IMR-90 (cell line): ENCODE data around the gene SUN1. TPM values are rescaled to one million over a fixed set of nuclear protein-coding genes. Genes with fewer than 3 reads are reported as not detected.

Experiments used
- ATAC-seq: fragments of 200-7000 bp; cut with Tn5 transposase; 2 replicates; pipeline ENCODE4 v1.9.1; 2020; ENCODE audit warnings: low read depth, mild to moderate bottlenecking, moderate library complexity
- BruUV-seq: library from RNA; stranded (reverse); fragments of 400-500 nt; replicated peaks from 2 replicates; lab custom pipeline; 2021; lab: Mats Ljungman, UMichigan
- CTCF ChIA-PET: fragments of 300-600 bp; formaldehyde crosslinking; extraction: SDS; loops from one replicate; lab custom pipeline; 2021; ENCODE audit warnings: antibody characterized with exemption; lab: Yijun Ruan, JAX
- POLR2A ChIA-PET: fragments of 300-600 bp; sonication (Branson Sonifier 250); formaldehyde crosslinking; loops from one replicate; lab custom pipeline; 2022; ENCODE audit warnings: antibody characterized with exemption; ENCODE audit not compliant: unreplicated experiment; lab: Charles Lee
- DNase-seq: peaks from one replicate; pipeline ENCODE4 v3.0.0; 2013
- H2AFZ ChIP-seq: replicated peaks from 2 replicates; pipeline ENCODE3; 2013; ENCODE audit warnings: low read length, mild to moderate bottlenecking; ENCODE audit not compliant: poor library complexity
- H2AK5ac ChIP-seq: 2 replicates; pipeline ENCODE4 v1.6.1; 2013; ENCODE audit warnings: low read depth, low read length, inconsistent platforms
- H2AK9ac ChIP-seq: replicated peaks from 2 replicates; pipeline ENCODE3; 2013; ENCODE audit warnings: mild to moderate bottlenecking, low read depth, low read length, moderate library complexity; ENCODE audit not compliant: poor library complexity
- H2BK120ac ChIP-seq: 2 replicates; pipeline ENCODE4 v1.6.1; 2013; ENCODE audit warnings: low read depth, low read length, inconsistent platforms
- H2BK15ac ChIP-seq: 3 replicates; pipeline ENCODE4 v1.6.1; 2013; ENCODE audit warnings: low read depth, low read length, inconsistent platforms
- H2BK20ac ChIP-seq: 2 replicates; pipeline ENCODE4 v1.6.1; 2013; ENCODE audit warnings: low read depth, mild to moderate bottlenecking, inconsistent platforms, low read length, moderate library complexity
- H2BK5ac ChIP-seq: 2 replicates; pipeline ENCODE4 v1.6.1; 2013; ENCODE audit warnings: mild to moderate bottlenecking, low read depth, low read length, inconsistent platforms; ENCODE audit not compliant: poor library complexity, severe bottlenecking
- H3K14ac ChIP-seq: replicated peaks from 2 replicates; pipeline ENCODE4 v1.6.1; 2013; ENCODE audit warnings: low read depth, low read length, inconsistent platforms
- H3K18ac ChIP-seq: 2 replicates; pipeline ENCODE4 v1.6.1; 2013; ENCODE audit warnings: low read depth, low read length, control low read depth
- H3K23ac ChIP-seq: 2 replicates; pipeline ENCODE4 v1.6.1; 2013; ENCODE audit warnings: low read depth, low read length, inconsistent platforms
- H3K27ac ChIP-seq: 2 replicates; pipeline ENCODE4 v1.5.1; 2013; ENCODE audit warnings: mild to moderate bottlenecking, control low read depth, low read length; ENCODE audit not compliant: insufficient read depth
- H3K27me3 ChIP-seq: 2 replicates; pipeline ENCODE4 v1.6.1; 2013; ENCODE audit warnings: low read length; ENCODE audit not compliant: control insufficient read depth, insufficient read depth
- H3K36me3 ChIP-seq: 2 replicates; pipeline ENCODE4 v1.6.1; 2013; ENCODE audit warnings: low read length, mixed read lengths; ENCODE audit not compliant: control insufficient read depth, insufficient read depth
- H3K4ac ChIP-seq: 2 replicates; pipeline ENCODE4 v1.6.1; 2013; ENCODE audit warnings: low read depth, low read length, inconsistent platforms
- H3K4me1 ChIP-seq: 2 replicates; pipeline ENCODE4 v1.6.1; 2013; ENCODE audit warnings: low read length, mixed read lengths; ENCODE audit not compliant: control insufficient read depth, insufficient read depth
- H3K4me2 ChIP-seq: 2 replicates; pipeline ENCODE4 v1.6.1; 2013; ENCODE audit warnings: low read depth, mild to moderate bottlenecking, control low read depth, low read length, moderate library complexity
- H3K4me3 ChIP-seq: 2 replicates; pipeline ENCODE4 v1.5.1; 2013; ENCODE audit warnings: low read depth, mild to moderate bottlenecking, control low read depth, low read length, moderate library complexity; ENCODE audit not compliant: insufficient read depth
- H3K56ac ChIP-seq: 2 replicates; pipeline ENCODE4 v1.6.1; 2013; ENCODE audit warnings: low read length, inconsistent platforms; ENCODE audit not compliant: insufficient read depth; ENCODE audit errors: extremely low read depth
- H3K79me1 ChIP-seq, 2 experiments: 2 replicates each; pipeline ENCODE4 v1.6.1; 2013; ENCODE audit warnings: low read length in 2 of 2, inconsistent platforms in 1 of 2, low read depth in 1 of 2
- H3K9ac ChIP-seq: 2 replicates; pipeline ENCODE4 v1.6.1; 2013; ENCODE audit warnings: low read depth, low read length, control low read depth
- H3K9me1 ChIP-seq: 2 replicates; pipeline ENCODE4 v1.6.1; 2013; ENCODE audit warnings: low read length, inconsistent platforms; ENCODE audit not compliant: insufficient read depth
- H3K9me3 ChIP-seq: 2 replicates; pipeline ENCODE4 v1.6.1; 2013; ENCODE audit warnings: low read length; ENCODE audit not compliant: control insufficient read depth, insufficient read depth
- H4K20me1 ChIP-seq: 2 replicates; pipeline ENCODE4 v1.6.1; 2013; ENCODE audit warnings: low read length, inconsistent platforms; ENCODE audit not compliant: insufficient read depth
- H4K5ac ChIP-seq: 2 replicates; pipeline ENCODE4 v1.6.1; 2013; ENCODE audit warnings: mild to moderate bottlenecking, low read depth, low read length, control low read depth
- H4K8ac ChIP-seq, 2 experiments: 2 replicates each; pipeline ENCODE4 v1.6.1; 2013; ENCODE audit warnings: low read depth in 2 of 2, low read length in 2 of 2, control low read depth in 1 of 2, inconsistent platforms in 1 of 2
- H4K91ac ChIP-seq: 2 replicates; pipeline ENCODE4 v1.6.1; 2013; ENCODE audit warnings: low read depth, low read length, inconsistent platforms; ENCODE audit not compliant: insufficient read depth
- BHLHE40 ChIP-seq: fragments of 150-350 bp; IDR thresholded peaks from 2 replicates; pipeline ENCODE4 v1.6.1; 2016; ENCODE audit warnings: mild to moderate bottlenecking, low read depth, low read length
- CTCF ChIP-seq: conservative IDR thresholded peaks from 2 replicates; pipeline ENCODE4 v1.5.1; 2012; ENCODE audit warnings: mild to moderate bottlenecking, low read depth, low read length, improper control_type of control experiment
- WGBS, 2 experiments: methylation state at CpG; one replicate each; pipeline versions ENCODE4 v1.1.5 to v1.1.7; 2013; ENCODE audit warnings: missing lambda C conversion rate in 2 of 2; ENCODE audit not compliant: insufficient read length in 1 of 2; ENCODE audit errors: extremely low coverage in 2 of 2; 5-methylcytosine and 5-hydroxymethylcytosine counted together
- dilution Hi-C: fragments of 300-500 bp; cut with HindIII; formaldehyde crosslinking; loops from one replicate; pipeline ENCODE4 v1.14.3; 2018; ENCODE audit warnings: low sequenced_read_pairs; ENCODE audit not compliant: unreplicated experiment
- in situ Hi-C: fragments of 300-500 bp; cut with MboI; formaldehyde crosslinking; loops from 3 replicates; pipeline ENCODE4 v1.14.3; 2019; ENCODE audit warnings: low sequenced_read_pairs, inconsistent platforms, mixed read lengths
- intact Hi-C: fragments of 100-400 bp; cut with micrococcal nuclease; formaldehyde crosslinking; loops from 2 replicates; pipeline ENCODE4 v1.10.0; 2022
- polyA plus RNA-seq, 3 experiments: library from polyadenylated mRNA; depleted of rRNA; stranded (reverse); fragments of >200 nt; gene quantifications; 2 replicates each; pipeline ENCODE4 v1.2.3, GENCODE V29; 2012; ENCODE audit warnings: low replicate concordance in 1 of 3
- total RNA-seq: library from RNA; depleted of rRNA; stranded (reverse); fragments of >200 nt; gene quantifications from 2 replicates; pipeline ENCODE4 v1.2.3, GENCODE V29; 2012

SUN1 gene
- total and polyA plus RNA-seq, 2 of the 4 experiments (the other 2 are of a cell fraction) = 113 to 239 TPM

DNA sequence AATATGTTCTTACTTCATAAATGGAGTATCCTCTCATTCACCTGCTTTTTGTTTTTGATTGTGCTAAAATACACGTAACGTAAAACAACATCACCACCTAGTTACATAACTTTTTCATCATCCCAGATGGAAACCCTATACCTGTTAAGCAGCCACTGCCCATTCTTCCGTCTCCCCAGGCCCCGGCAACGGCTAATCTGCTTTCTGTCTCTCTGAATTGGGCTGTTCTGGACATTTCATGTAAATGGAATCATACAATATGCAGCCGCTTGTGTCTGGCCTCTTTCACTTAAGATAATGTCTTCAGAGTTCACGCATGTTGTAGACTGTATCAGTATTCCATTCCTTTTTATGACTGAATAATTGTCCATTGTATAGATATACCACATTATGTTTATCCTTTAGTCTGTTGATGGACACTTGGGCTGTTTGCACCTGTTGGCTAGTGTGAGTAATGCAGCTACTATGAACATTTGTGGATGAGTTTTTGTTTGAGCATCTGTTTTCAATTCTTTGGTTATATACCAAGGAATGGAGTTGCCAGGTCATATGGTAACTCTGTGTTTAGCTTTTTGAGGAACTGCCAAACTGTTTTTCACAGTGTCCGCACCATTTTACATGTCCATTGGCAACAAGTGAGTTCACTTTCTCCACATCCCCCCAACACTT, 14.1 kb upstream of the SUN1 start:
- TSS peak; percentile 42 for BruUV-seq

More for the DNA sequence above, 14.1 kb upstream of the SUN1 start:
- CTCF ChIA-PET = no interaction called here
- H3K79me1 ChIP-seq = peaks cover 2 to 50% of the 10 kb centered on the region in 2 experiments; a peak in 2 of 4 replicates
- DNase-seq = peak; percentile 85
- H3K9me1 ChIP-seq = peaks cover 15% of the 10 kb centered on the region
- no CpG with 5 or more reads among the region's 8 CpGs for WGBS, 2 experiments
- no peak for ATAC-seq
- H3K4ac ChIP-seq = peak overlapping the region; percentile 62; the same call in 1 of the 2 replicates
- no peak overlapping the region for H4K5ac ChIP-seq
- peak overlapping the region; percentile 4; the same call in 1 of the 2 replicates for H3K23ac ChIP-seq
- POLR2A ChIA-PET = no interaction called here
- no peaks in the 10 kb centered on the region for H3K27me3 ChIP-seq
- no peak overlapping the region for H4K8ac ChIP-seq
- H3K9me3 ChIP-seq = no peaks in the 10 kb centered on the region
- H3K14ac ChIP-seq = no peak overlapping the region
- no peak overlapping the region for H2AK9ac ChIP-seq
- in situ Hi-C loops (no loop called here), dilution Hi-C loops (no loop called here), intact Hi-C loops (no loop called here)
- no peak overlapping the region for H2AK5ac ChIP-seq
- no peak overlapping the region for H4K91ac ChIP-seq
- no peak overlapping the region for H2BK120ac ChIP-seq
- H3K4me2 ChIP-seq = no peak overlapping the region
- H2AFZ ChIP-seq = no peak overlapping the region
- H3K4me3 ChIP-seq = no peak overlapping the region
- H3K4me1 ChIP-seq = peaks cover 16% of the 10 kb centered on the region
- no peak overlapping the region for H3K27ac ChIP-seq
- H3K9ac ChIP-seq = no peak overlapping the region
- no peak overlapping the region for H2BK15ac ChIP-seq
- no peak for TF ChIP-seq BHLHE40
- 0 out of 2 replicates have a peak, but pooled peaks have one; percentile 26 for TF ChIP-seq CTCF
- H4K20me1 ChIP-seq = peaks cover 40% of the 10 kb centered on the region
- no peak overlapping the region for H2BK5ac ChIP-seq
- no peak overlapping the region for H3K18ac ChIP-seq
- no peak overlapping the region for H3K56ac ChIP-seq
- H3K36me3 ChIP-seq = peaks cover 3% of the 10 kb centered on the region
- no peak overlapping the region for H2BK20ac ChIP-seq
